ENCODE measurements around the gene BRSK2. TPM values are rescaled to one million over a fixed set of nuclear protein-coding genes. Genes with fewer than 3 reads are reported as not detected.

BRSK2 gene
- total RNA-seq (2022; extraction: Qiagen RNA extraction) = 4.5 to 7.8 TPM (median 6.3 TPM) in 5 replicates

GRCh38 chr11:1389932-1390568, at the start of gene BRSK2:
TSS of gene BRSK2 (plus strand) at chr11:1389934. CDS start at chr11:1390285, 351 bp downstream.

GRCh38 chr11:1486054-1486825, 96.5 kb downstream of the BRSK2 start, which contains the start of gene MOB2:
TSS of gene MOB2 (minus strand) at chr11:1486779. CDS start at chr11:1486556, 223 bp downstream.

Other genes starting within 250 kb of the BRSK2 start
- gene MUC5AC, start 232.0 kb upstream of the BRSK2 start, total RNA-seq (2022; extraction: Qiagen RNA extraction) = 1.1 to 2.7 TPM (median 1.8 TPM) in 5 replicates
- gene MUC5B, start 166.9 kb upstream of the BRSK2 start, total RNA-seq (2022; extraction: Qiagen RNA extraction) = 1.5 to 4.9 TPM (median 2.8 TPM) in 5 replicates
- 38.3 to 56.9 TPM (median 53.5 TPM) in 5 replicates for gene TOLLIP, start 80.3 kb upstream of the BRSK2 start, total RNA-seq (2022; extraction: Qiagen RNA extraction)
- 40.5 to 47.5 TPM (median 42.1 TPM) in 5 replicates for gene MOB2, start 96.8 kb downstream of the BRSK2 start, total RNA-seq (2022; extraction: Qiagen RNA extraction)
- gene DUSP8, start 182.3 kb downstream of the BRSK2 start, total RNA-seq (2022; extraction: Qiagen RNA extraction) = 1.4 to 2.2 TPM (median 1.8 TPM) in 5 replicates
- gene KRTAP5-1, start 195.3 kb downstream of the BRSK2 start, total RNA-seq (2022; extraction: Qiagen RNA extraction) = not detected in 5 replicates
- not detected in 5 replicates for gene KRTAP5-2, start 208.4 kb downstream of the BRSK2 start, total RNA-seq (2022; extraction: Qiagen RNA extraction)
- gene KRTAP5-3, start 218.5 kb downstream of the BRSK2 start, total RNA-seq (2022; extraction: Qiagen RNA extraction) = not detected in 5 replicates
- not detected in 5 replicates for gene KRTAP5-4, start 232.2 kb downstream of the BRSK2 start, total RNA-seq (2022; extraction: Qiagen RNA extraction)
- gene KRTAP5-5, start 239.8 kb downstream of the BRSK2 start, total RNA-seq (2022; extraction: Qiagen RNA extraction) = not detected in 5 replicates

Measured in A549 treated with Mapracorat at 1 μM for 4 hours (cell line).